Karpas-422 (cell line): ENCODE measurements around the gene BAIAP2L2. TPM values are rescaled to one million over a fixed set of nuclear protein-coding genes. Genes with fewer than 3 reads are reported as not detected.
A peak's percentile ranks its signal among the peaks of the same experiment; 100 is the strongest.

Experiments
- DNase-seq: peaks from one replicate; pipeline ENCODE4 v3.0.0-alpha.2; 2015
- H2AFZ ChIP-seq: fragments of 200-600 bp; sonication (generic); 2 replicates; pipeline ENCODE4 v1.6.1; 2014; ENCODE audit warnings: antibody characterized with exemption, low read length, mixed read lengths
- H3K27ac ChIP-seq: fragments of 200-600 bp; sonication (generic); 2 replicates; pipeline ENCODE4 v1.5.1; 2014; ENCODE audit warnings: mild to moderate bottlenecking, low read length, moderate library complexity
- H3K27me3 ChIP-seq: fragments of 200-600 bp; sonication (generic); 2 replicates; pipeline ENCODE4 v1.6.1; 2014; ENCODE audit warnings: low read length, mixed read lengths
- H3K36me3 ChIP-seq: fragments of 200-600 bp; sonication (generic); 2 replicates; pipeline ENCODE4 v1.6.1; 2014; ENCODE audit warnings: low read length, mixed read lengths; ENCODE audit not compliant: insufficient read depth
- H3K4me1 ChIP-seq: fragments of 200-600 bp; sonication (generic); 2 replicates; pipeline ENCODE4 v1.6.1; 2014; ENCODE audit warnings: mild to moderate bottlenecking, low read length, mixed read lengths
- H3K4me2 ChIP-seq: fragments of 200-600 bp; sonication (generic); 2 replicates; pipeline ENCODE4 v1.6.1; 2014; ENCODE audit warnings: low read length, low read depth, mild to moderate bottlenecking; ENCODE audit not compliant: poor library complexity, severe bottlenecking
- H3K4me3 ChIP-seq: fragments of 200-600 bp; sonication (generic); 2 replicates; pipeline ENCODE4 v1.5.1; 2014; ENCODE audit warnings: mild to moderate bottlenecking, antibody characterized with exemption, low read length, mixed read lengths
- H3K79me2 ChIP-seq: fragments of 200-600 bp; sonication (generic); 2 replicates; pipeline ENCODE4 v1.6.1; 2014; ENCODE audit warnings: mild to moderate bottlenecking, low read length, mixed read lengths
- H3K9ac ChIP-seq: fragments of 200-600 bp; sonication (generic); 2 replicates; pipeline ENCODE4 v1.6.0; 2014; ENCODE audit warnings: low read length
- H3K9me2 ChIP-seq: fragments of 200-600 bp; sonication (generic), shearing (Covaris generic); replicated peaks from 2 replicates; pipeline ENCODE4 v1.6.0; 2014; ENCODE audit warnings: mild to moderate bottlenecking, low read length, moderate library complexity; ENCODE audit not compliant: insufficient read depth
- H3K9me3 ChIP-seq: fragments of 300-700, 200-600 bp; sonication (generic); 2 replicates; pipeline ENCODE4 v1.6.1; 2014; ENCODE audit warnings: low read length, mixed read lengths
- H4K20me1 ChIP-seq: fragments of 200-600 bp; sonication (generic); 2 replicates; pipeline ENCODE4 v1.6.1; 2014; ENCODE audit warnings: mild to moderate bottlenecking, antibody characterized with exemption, low read length, low read depth; ENCODE audit not compliant: insufficient read depth
- total RNA-seq: library from RNA; depleted of rRNA; stranded (reverse); fragments of >200 nt; shearing (Covaris generic); gene quantifications from 2 replicates; pipeline ENCODE4 v1.2.3, GENCODE V29; 2014; ENCODE audit warnings: low replicate concordance

BAIAP2L2 gene
- total RNA-seq, 1 experiment from 2014 or later = 0.22 TPM

DNA sequence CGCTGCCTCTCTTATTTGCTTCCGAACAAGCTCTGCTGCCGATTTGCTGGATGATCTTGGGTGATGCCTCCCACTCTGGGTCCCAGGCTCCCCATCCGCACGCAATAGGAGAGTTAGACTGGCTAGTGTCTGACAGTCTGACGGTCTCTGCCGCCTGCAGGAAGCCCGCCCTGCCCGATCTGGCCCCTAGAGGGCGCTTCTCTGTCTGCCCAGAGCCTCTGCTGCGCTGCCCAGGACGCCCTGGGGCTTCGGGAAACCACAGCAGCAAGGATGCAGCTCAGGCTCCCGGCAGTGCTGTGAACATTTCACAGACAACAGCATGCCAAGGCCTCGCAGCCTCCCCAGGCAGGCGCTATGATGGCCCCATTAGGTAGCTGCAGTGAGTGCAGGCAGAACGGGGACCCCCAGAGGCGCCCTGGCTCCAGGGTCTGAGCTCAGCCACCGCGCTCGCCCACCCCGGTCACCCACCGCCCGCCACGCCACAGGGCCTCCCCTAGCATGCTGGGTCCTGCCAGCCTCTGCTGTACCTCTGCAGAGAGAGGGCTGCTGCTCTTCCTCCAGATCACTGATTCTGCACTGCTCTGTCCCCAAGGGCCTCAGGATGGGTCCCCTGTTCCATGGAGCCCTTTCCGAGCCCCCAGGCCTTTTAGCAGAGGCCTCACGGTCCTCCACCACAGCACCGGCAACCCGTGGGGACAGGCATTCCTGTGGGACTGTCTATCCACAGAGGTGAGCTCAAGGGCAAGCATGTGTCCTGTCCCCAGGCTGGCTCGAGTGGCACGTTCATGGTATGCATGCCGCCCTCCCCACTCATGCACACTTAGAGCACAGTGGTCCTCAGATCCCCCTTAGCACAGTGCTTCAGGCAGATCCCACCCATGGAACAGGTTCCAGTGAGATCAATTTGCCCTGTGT lies 4.3 kb upstream of the BAIAP2L2 start:
- no peak overlapping the region for H2AFZ ChIP-seq
- H3K27me3 ChIP-seq = no peaks in the 10 kb centered on the region

GRCh38 chr22:38112381-38112780 lies 1.9 kb upstream of the BAIAP2L2 start:
- H3K9me2 ChIP-seq = no peaks in the 10 kb centered on the region

More for the DNA sequence above, 4.3 kb upstream of the BAIAP2L2 start:
- no peaks in the 10 kb centered on the region for H3K79me2 ChIP-seq
- no peak overlapping the region for H3K9ac ChIP-seq
- no peak overlapping the region for H3K4me2 ChIP-seq
- peaks cover 9% of the 10 kb centered on the region for H3K4me1 ChIP-seq
- H3K9me2 ChIP-seq = no peaks in the 10 kb centered on the region
- no peaks in the 10 kb centered on the region; the same call in 1 of the 2 replicates for H3K9me3 ChIP-seq
- peak; percentile 92 for DNase-seq
- no peak overlapping the region for H3K4me3 ChIP-seq
- H3K27ac ChIP-seq = no peak overlapping the region
- no peaks in the 10 kb centered on the region for H3K36me3 ChIP-seq
- H4K20me1 ChIP-seq = no peaks in the 10 kb centered on the region

GRCh38 chr22:38111925-38112355 lies 1.5 kb upstream of the BAIAP2L2 start:
- no peaks in the 10 kb centered on the region for H3K79me2 ChIP-seq
- no peak overlapping the region for H2AFZ ChIP-seq
- no peak overlapping the region for H3K4me3 ChIP-seq
- H3K9me2 ChIP-seq = no peaks in the 10 kb centered on the region
- DNase-seq = no peak
- no peak overlapping the region for H3K9ac ChIP-seq
- no peaks in the 10 kb centered on the region for H3K27me3 ChIP-seq
- H4K20me1 ChIP-seq = no peaks in the 10 kb centered on the region
- no peaks in the 10 kb centered on the region for H3K36me3 ChIP-seq
- no peaks in the 10 kb centered on the region; the same call in 1 of the 2 replicates for H3K9me3 ChIP-seq
- H3K27ac ChIP-seq = no peak overlapping the region
- H3K4me1 ChIP-seq = peaks cover 9% of the 10 kb centered on the region
- no peak overlapping the region for H3K4me2 ChIP-seq

More at GRCh38 chr22:38112381-38112780, 1.9 kb upstream of the BAIAP2L2 start:
- no peak for DNase-seq
- Histone ChIP-seq H3K4me3 (no peak overlapping the region), H3K4me2 (no peak overlapping the region), H3K79me2 (no peaks in the 10 kb centered on the region), H3K4me1 (peaks cover 9% of the 10 kb centered on the region), H3K27ac (no peak overlapping the region), H3K9ac (no peak overlapping the region), H2AFZ (no peak overlapping the region), H4K20me1 (no peaks in the 10 kb centered on the region), H3K27me3 (no peaks in the 10 kb centered on the region), H3K36me3 (no peaks in the 10 kb centered on the region), H3K9me3 (no peaks in the 10 kb centered on the region; the same call in 1 of the 2 replicates)

GRCh38 chr22:38110863-38111852 lies 674 bp upstream of the BAIAP2L2 start:
- H3K79me2 ChIP-seq = no peaks in the 10 kb centered on the region
- no peak overlapping the region for H3K4me3 ChIP-seq
- no peaks in the 10 kb centered on the region for H3K36me3 ChIP-seq
- no peaks in the 10 kb centered on the region for H4K20me1 ChIP-seq
- no peak overlapping the region for H3K27ac ChIP-seq
- no peaks in the 10 kb centered on the region for H3K27me3 ChIP-seq
- H3K9ac ChIP-seq = no peak overlapping the region
- H3K9me2 ChIP-seq = no peaks in the 10 kb centered on the region
- no peaks in the 10 kb centered on the region; the same call in 1 of the 2 replicates for H3K9me3 ChIP-seq
- no peak overlapping the region for H3K4me2 ChIP-seq
- DNase-seq = no peak
- H3K4me1 ChIP-seq = peaks cover 9% of the 10 kb centered on the region
- no peak overlapping the region for H2AFZ ChIP-seq

GRCh38 chr22:38109371-38110001 lies 998 bp downstream of the BAIAP2L2 start:
- peak; percentile 43 for DNase-seq
- H3K27ac ChIP-seq = no peak overlapping the region
- no peaks in the 10 kb centered on the region; the same call in 1 of the 2 replicates for H3K9me3 ChIP-seq
- no peaks in the 10 kb centered on the region for H3K9me2 ChIP-seq
- H3K9ac ChIP-seq = no peak overlapping the region
- H3K36me3 ChIP-seq = no peaks in the 10 kb centered on the region
- H3K4me3 ChIP-seq = no peak overlapping the region
- H4K20me1 ChIP-seq = no peaks in the 10 kb centered on the region
- no peak overlapping the region for H3K4me2 ChIP-seq
- H3K4me1 ChIP-seq = peaks cover 9% of the 10 kb centered on the region
- H3K27me3 ChIP-seq = no peaks in the 10 kb centered on the region
- no peak overlapping the region for H2AFZ ChIP-seq
- no peaks in the 10 kb centered on the region for H3K79me2 ChIP-seq

- Histone ChIP-seq H3K4me3 (no peak overlapping the region), H4K20me1 (no peaks in the 10 kb centered on the region), H2AFZ (no peak overlapping the region), H3K27ac (no peak overlapping the region), H3K79me2 (no peaks in the 10 kb centered on the region), H3K9ac (no peak overlapping the region), H3K4me2 (no peak overlapping the region), H3K36me3 (no peaks in the 10 kb centered on the region), H3K9me2 (no peaks in the 10 kb centered on the region), H3K27me3 (no peaks in the 10 kb centered on the region), H3K9me3 (no peaks in the 10 kb centered on the region; the same call in 1 of the 2 replicates), H3K4me1 (peaks cover 4% of the 10 kb centered on the region)
- DNase-seq = no peak
Measured at GRCh38 chr22:38108561-38109319, 1.7 kb downstream of the BAIAP2L2 start.

- H4K20me1 ChIP-seq = no peaks in the 10 kb centered on the region
- H2AFZ ChIP-seq = no peak overlapping the region
- no peak overlapping the region for H3K4me3 ChIP-seq
- no peaks in the 10 kb centered on the region; the same call in 1 of the 2 replicates for H3K9me3 ChIP-seq
- H3K4me2 ChIP-seq = no peak overlapping the region
- no peaks in the 10 kb centered on the region for H3K36me3 ChIP-seq
- no peaks in the 10 kb centered on the region for H3K27me3 ChIP-seq
- H3K9me2 ChIP-seq = no peaks in the 10 kb centered on the region
- no peak for DNase-seq
- H3K27ac ChIP-seq = no peak overlapping the region
- no peaks in the 10 kb centered on the region for H3K4me1 ChIP-seq
- no peaks in the 10 kb centered on the region for H3K79me2 ChIP-seq
- H3K9ac ChIP-seq = no peak overlapping the region
Measured at GRCh38 chr22:38107692-38108515, 2.6 kb downstream of the BAIAP2L2 start.
